GM19238 (cell line): ENCODE data around the gene CHMP4A.
A peak's percentile ranks its signal among the peaks of the same experiment; 100 is the strongest.
"Not testable (repeated sequence)": the region's sequence is repeated elsewhere in the genome, so short reads cannot be mapped to it uniquely, and the experiment has no call there.

ENCODE experiments used
- DNase-seq: peaks from one replicate; pipeline ENCODE4 v3.0.0; 2011; ENCODE audit warnings: low spot score; ENCODE audit not compliant: insufficient read length

Gene CHMP4A

DNA sequence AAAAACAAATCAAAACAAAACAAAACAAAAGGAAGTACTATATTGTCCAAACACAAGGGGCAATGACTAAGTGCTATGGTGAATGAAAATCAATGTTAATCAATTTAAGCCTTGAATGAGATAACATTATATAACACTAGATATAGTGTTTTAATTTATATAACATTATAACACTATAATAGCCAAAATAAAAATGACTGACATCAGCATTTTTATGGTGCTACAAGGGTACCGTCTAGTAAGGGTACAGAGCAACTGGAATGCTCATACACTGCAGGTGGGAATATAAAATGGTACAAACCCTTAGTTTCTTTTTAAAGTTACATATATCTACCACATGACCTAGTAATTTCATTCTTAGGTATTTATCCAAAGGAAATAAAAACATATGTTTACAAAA is 13.2 kb upstream of the CHMP4A start:
- DNase-seq, result no peak

DNA sequence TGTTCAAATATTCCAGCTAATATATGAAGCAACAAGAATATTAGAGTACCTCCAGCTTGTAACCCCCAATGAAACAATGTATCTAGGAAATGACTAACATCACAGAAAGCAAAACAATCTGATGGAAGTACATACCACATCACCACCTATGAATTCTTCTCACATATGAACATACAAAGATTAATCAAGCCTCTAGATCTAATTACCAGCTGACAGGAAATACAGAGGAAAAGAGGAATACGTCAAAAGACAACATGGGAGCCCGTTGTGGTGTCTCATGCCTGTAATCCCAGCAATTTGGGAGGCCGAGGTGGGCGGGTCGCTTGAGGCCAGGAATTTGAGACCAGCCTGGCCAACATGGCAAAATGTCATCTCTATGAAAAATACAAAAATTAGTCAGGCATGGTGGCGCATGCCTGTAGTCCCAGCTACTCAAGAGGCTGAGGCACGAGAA is 11.4 kb upstream of the CHMP4A start:
- no peak for DNase-seq

DNA sequence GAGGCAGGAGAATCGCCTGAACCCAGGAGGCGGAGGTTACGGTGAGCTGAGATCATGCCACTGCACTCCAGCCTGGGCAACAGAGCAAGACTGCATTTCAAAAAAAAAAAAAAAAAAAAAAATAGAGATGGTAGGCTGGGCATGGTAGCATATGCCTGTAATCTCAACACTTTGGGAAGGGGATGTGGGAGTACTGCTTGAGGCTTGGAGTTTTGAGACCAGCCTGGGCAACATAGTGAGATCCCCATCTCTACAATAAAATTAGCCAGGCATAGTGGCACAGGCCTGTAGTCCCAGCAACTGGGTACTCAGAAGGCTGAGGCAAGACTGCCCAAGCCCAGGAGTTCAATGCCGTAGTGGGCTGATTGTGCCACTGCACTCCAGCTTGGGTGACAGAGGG is 9.7 kb upstream of the CHMP4A start:
- DNase-seq, result not testable (repeated sequence)

DNA sequence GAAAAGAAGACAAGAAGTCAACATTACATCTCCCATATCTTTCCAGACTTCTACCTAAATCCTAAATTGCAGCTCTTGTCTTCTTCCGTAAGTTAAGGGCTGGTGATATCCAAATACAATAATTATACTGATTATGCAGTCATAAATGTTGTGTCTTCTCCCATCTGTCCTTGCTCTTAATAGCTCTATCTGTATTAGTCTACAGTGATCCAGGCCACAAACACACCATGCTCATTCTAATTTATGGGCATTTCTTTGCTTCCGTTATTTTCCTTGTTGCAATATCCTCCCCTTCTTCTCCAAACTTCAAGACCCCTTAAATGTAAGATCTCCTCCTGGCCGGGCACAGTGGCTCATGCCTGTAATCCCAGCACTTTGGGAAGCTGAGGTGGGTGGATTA is 6.2 kb upstream of the CHMP4A start:
- DNase-seq, result no peak

GRCh38 chr14:24219080-24219479 is 5.8 kb upstream of the CHMP4A start:
- DNase-seq, result no peak

GRCh38 chr14:24216876-24217275 is 3.6 kb upstream of the CHMP4A start:
- not testable (repeated sequence) for DNase-seq

GRCh38 chr14:24216345-24216699 is 3.0 kb upstream of the CHMP4A start:
- no peak for DNase-seq

DNA sequence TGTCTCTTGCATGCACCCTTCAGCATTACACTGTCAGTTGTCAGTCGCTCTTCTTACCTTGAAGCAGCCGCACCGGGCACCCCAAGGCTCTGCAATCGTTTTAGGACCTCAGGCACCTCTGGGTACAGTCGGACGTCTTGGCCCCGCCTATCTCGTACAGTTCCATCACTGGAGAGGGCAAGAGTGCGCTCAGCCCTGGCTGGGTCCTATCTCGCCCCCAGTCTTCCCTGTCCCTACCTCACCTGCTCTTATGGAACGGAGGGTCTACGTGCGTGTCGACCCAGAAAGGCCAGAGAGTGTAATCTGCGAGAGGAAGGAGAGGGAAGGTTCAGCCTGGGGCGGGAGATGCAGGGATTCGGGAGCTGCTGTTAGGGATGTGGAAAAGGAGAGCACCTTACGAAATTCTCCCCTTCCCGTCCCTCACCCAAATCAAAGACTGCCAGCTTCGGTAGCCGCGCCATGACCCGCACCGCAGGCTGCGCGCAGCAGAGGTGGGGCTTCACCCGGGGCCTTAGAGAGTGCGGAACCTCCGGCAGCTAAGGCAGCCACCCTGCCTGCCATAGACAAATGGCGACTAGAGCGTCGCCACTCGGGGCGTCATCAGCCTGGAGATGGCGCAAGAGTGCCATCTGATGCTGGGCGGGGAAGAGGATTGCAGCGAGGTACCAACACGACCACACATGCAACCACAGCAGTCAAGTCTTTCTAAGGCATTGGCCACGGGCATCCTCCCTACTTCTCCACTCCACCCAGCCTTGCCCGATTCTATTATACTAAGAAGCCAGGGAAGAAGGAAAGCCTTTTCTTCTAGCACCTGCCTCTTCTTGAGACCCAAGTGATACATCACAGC is 2.4 kb upstream of the CHMP4A start, which contains the start of gene MDP1:
MDP1 (minus strand) TSS at position 572 of the 850 bp plus-strand sequence; CDS start at position 461, 111 bp downstream.
- peak; percentile 85 for DNase-seq

- no peak for DNase-seq
Observed at GRCh38 chr14:24213866-24214662, 776 bp upstream of the CHMP4A start.

DNA sequence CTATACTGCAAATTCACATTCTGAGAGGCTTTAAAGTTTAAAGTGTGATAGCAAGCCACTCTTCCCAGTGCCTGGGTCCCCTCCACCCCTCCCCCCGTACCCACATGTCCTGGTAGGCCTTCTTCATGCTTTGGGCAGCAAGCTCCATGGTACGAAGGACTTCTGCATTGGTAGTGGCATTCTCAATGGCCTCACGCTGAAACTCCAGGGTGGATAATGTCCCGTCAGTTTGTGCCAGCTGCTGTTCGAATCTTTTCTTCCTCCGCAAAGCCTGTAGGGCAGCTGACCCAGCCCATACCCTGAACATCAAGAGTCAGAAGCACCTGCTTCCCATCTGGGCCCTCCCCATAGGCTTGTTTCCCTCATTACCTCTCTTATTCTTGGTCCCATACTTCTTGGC is 2.0 kb downstream of the CHMP4A start:
- no peak for DNase-seq

DNA sequence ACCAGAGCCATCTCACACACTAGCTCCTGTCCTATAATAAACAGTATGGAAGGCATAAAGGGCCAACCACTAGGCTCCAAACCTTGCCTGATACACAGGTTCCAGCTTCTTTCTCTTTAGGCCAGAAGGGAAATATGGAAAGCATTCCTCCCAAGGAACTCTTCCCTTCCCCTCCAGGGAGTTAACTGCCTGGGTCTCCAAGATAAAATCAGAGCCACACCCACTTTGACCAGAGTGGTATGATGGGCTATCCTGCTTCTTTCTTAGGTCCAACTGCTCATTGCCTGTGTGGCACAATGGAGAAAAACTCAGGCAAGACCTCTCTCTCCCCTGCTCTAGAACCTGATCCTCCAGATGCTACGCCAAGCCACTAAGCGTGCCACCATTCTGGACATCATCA is 5.7 kb downstream of the CHMP4A start:
- no peak for DNase-seq

DNA sequence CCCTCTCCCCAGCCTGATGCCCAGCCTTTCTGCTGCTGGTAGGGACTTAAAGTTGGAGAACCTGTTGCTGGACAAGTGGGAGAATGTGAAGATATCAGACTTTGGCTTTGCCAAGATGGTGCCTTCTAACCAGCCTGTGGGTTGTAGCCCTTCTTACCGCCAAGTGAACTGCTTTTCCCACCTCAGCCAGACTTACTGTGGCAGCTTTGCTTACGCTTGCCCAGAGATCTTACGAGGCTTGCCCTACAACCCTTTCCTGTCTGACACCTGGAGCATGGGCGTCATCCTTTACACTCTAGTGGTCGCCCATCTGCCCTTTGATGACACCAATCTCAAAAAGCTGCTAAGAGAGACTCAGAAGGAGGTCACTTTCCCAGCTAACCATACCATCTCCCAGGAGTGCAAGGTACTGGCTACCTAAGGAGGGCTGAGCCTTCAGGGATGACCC is 6.2 kb downstream of the CHMP4A start:
- no peak for DNase-seq

DNA sequence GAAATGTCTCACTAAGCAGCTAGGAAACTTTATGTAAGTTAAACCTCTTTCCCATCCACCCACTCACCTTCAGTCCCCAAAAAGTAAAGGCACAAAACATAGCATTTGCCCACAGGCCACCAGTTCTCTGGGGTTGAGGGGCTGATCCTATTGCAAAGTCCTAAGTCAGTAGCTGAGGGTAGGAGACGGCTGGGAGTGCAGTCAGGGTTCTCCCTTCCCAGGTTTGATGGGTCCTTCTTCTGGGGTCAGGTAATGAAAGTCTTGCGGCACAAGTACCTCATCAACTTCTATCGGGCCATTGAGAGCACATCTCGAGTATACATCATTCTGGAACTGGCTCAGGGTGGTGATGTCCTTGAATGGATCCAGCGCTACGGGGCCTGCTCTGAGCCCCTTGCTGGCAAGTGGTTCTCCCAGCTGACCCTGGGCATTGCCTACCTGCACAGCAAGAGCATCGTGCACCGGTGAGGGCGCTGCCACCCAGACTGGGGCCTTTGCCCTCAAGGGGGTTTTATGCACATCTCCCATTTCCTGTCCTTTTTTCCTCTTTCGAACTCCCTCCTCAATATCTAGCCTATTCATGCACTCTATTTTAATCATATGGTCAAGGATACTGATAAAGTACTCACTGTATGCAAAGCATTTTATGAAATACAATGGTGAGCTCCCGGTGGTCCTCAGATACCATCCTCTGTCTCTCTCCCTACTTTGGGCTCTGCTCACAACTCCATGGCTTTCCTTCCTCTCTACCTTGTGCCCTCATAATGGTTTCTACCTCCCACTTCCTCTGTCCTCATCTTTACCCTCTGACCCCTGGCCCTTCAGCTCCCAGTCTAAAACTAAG is 6.8 kb downstream of the CHMP4A start:
- DNase-seq, result no peak

DNA sequence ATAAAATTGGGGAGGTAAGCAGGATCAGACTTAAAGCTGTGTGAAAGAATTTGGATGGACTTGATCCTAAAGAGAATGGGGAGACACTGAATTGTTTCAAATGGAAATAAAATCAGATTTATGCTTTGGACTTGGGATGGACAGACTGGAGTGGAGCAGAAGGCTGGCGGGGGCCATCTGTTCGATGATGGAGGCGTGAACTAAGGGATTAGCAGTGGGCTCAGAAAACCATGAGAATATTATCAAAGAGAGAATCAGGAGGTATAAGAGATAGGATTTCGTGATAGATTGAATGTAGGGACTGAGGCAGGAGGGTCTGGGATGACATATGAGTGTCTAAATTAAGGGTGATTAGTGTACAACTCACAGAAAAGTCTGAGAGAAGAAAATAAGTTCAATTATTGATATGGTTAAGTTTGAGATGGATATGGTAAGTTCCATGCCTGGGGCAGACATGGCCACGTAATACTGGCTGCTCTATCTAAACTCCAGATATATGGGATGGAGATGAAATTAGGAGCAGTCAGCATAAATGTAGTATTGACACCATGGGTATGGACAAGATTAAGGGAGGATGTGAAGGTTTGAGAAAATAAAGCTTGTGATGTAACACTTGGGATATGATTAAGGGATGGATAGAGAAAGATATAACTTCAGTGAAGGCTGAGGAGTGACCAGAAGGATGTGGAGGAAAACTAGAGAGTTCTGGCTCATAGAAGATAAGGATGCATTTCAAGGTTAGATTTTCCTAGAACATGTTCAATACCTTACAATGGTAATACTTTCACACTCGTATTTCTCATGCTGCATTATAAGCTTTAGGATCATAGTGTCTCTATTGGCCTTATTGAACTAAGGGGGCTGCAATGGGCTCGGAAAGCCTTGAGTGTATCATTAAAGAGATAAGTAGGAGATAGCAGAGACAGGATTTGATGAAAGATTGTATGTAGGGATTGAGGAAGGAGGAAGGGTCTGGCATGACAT is 8.8 kb downstream of the CHMP4A start:
- no peak for DNase-seq

- not testable (repeated sequence) for DNase-seq
Observed at GRCh38 chr14:24203249-24203886, 9.9 kb downstream of the CHMP4A start.

DNA sequence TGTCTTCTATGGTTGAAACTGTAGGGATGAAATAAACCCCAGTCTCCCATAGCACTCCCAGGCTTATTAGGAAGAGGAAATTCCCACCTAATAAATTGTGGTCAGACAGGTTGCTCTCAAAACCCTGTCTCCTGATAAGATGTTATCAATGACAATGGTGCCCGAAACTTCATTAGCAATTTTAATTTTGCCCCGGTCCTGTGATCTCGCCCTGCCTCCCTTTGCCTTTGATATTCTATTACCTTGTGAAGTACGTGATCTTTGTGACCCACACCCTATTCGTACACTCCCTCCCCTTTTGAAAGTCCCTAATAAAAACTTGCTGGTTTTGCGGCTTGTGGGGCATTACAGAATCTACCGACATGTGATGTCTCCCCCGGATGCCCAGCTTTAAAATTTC is 10.8 kb downstream of the CHMP4A start:
- DNase-seq, result not testable (repeated sequence)

DNA sequence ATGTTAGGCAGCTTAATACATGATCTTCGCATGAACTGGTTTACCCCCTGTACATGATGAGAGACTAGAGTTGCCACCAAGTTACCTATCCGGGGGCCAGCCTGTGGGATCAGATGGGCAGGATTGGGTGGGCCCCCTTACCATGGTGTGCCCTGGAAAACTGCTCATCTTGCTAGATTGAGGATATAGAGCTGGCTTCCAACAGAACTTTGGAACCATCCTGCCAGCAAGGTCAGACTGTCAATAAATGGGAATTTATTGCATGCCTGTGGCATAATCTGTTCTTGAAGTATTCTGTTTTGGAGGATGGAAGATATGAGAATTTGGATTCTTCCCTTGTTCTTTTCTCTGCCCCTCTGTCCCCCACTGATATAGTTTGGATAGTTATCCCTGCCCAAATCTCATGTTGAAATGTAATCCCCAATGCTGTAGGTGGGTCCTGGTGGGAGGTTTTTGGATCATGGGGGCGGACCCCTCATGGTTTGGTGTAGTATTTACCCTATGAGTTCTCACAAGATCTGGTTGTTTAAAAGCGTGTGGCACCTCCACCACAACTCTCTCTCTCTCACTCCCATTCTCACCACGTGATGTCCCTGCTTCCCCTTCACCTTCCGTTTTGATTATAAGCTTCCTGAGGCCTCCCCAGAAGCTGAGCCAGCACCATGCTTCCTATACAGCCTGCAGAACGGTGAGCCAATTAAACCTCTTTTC is 14.3 kb downstream of the CHMP4A start:
- DNase-seq, result no peak

DNA sequence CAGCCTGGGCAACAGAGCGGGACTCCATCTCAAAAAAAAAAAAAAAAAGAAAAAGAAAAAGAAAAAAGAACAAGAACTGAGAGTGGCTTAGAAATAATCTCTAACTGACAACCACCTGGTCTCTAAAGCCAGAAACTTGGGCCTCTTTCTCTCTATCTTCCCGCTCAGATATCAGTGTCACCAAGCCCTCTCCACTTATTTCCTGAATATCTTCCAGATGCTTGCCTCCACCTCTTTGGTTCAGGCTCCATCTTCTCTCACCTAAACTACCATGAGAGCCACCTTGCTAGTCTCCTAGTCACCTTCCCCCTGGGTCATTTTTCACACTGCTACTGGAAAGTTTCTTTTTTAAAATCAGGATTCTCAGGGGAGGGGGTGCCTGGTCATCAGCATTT is 16.2 kb downstream of the CHMP4A start:
- no peak for DNase-seq
